Thyroid gland (tissue), 4 donors: Measurements from ENCODE around the gene PCDH1. TPM values are rescaled to one million over a fixed set of nuclear protein-coding genes. Genes with fewer than 3 reads are reported as not detected.
A peak's percentile ranks its signal among the peaks of the same experiment; 100 is the strongest.

Experiments used
- DNase-seq, 2 donors: peaks; one replicate each; pipeline ENCODE4 v3.0.0-alpha.2; 2019
- H3K27ac ChIP-seq, 3 donors: fragments of 200-600 bp; sonication (generic); 1 replicate in 2 of 3; 2 replicates in 1 of 3; pipeline ENCODE4 v1.5.1; 2016 to 2019; ENCODE audit warnings: mild to moderate bottlenecking in 1 of 3, moderate library complexity in 1 of 3
- H3K27me3 ChIP-seq: fragments of 200-600 bp; sonication (generic); one replicate; pipeline ENCODE4 v1.5.1; 2019
- H3K36me3 ChIP-seq, 2 donors: fragments of 200-600 bp; sonication (generic); one replicate each; pipeline ENCODE4 v1.5.1; 2016 to 2019
- H3K4me1 ChIP-seq, 2 donors: fragments of 200-600 bp; sonication (generic); one replicate each; pipeline ENCODE4 v1.5.1; 2017 to 2019
- H3K4me3 ChIP-seq, 3 donors: fragments of 200-600 bp; sonication (generic); replicated peaks in 1 of 3; 1 replicate in 2 of 3; 2 replicates in 1 of 3; pipeline ENCODE4 v1.5.1; 2016; ENCODE audit warnings: mild to moderate bottlenecking in 1 of 3
- H3K9me3 ChIP-seq: fragments of 200-600 bp; sonication (generic); one replicate; pipeline ENCODE4 v1.5.1; 2017
- CTCF ChIP-seq, 6 experiments: fragments of 200-600 bp in 3 of 6; fragments of 450-650 bp in 3 of 6; sonication (generic) in 3 of 6; IDR thresholded peaks; one replicate each; pipeline ENCODE4 v1.5.1; 2016 to 2019; ENCODE audit warnings: antibody characterized with exemption in 6 of 6, mild to moderate bottlenecking in 2 of 6, inconsistent platforms in 1 of 6, moderate library complexity in 1 of 6
- POLR2A ChIP-seq, 2 donors: fragments of 450-650 bp; IDR thresholded peaks; one replicate each; pipeline ENCODE4 v1.6.1; 2017; ENCODE audit warnings: antibody characterized with exemption in 2 of 2, mild to moderate bottlenecking in 2 of 2, moderate library complexity in 1 of 2
- WGBS, 2 donors: methylation state at CpG; one replicate each; pipeline ENCODE4 v1.1.5; 2017; 5-methylcytosine and 5-hydroxymethylcytosine counted together
- intact Hi-C: fragments of 100-400 bp; cut with DNase I; formaldehyde crosslinking; loops from one replicate; pipeline ENCODE4 v1.15.1; 2023
- total RNA-seq, 4 donors: library from RNA; depleted of rRNA; stranded (reverse); fragments of >200 nt; gene quantifications; one replicate each; pipeline ENCODE4 v1.2.3, GENCODE V29; 2016

PCDH1 gene
- total RNA-seq, 4 donors from 2014 or later: 23.4 to 76.2 (median 37.5) TPM

DNA sequence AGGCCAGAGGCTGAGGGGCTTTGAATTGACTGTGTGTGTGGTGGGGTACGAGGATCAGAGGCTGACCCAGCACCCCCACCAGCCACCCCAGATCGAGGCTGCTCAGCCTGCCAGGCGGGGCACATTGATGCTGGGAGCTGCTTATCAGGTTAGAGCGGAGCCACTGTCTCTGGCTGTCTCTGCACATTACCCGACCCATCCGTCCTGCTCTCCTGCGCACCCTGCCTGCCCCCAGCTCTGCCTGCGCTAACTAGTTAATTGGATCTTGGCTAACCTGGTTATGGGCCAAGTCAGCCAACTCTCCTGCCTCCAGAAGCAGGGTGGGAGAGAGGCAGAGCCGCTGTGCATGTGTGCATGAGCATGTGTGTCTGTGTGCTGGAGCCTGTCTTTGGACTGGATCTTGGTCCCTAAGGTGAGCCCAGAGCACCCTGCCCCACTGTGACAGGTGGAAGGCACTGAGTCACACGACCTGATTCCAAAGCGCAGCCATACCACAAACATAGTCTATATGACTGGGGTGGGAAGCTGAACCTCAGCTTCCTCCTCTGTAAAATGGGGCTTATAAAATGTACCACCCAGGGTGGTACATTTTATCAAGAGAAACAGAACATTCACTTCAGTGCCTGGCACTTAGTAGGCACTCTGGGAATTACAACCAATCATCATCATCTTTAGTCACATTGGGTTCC is 39.7 kb downstream of the PCDH1 start:
- DNase-seq: no peak
- Histone ChIP-seq H3K27me3 (no peaks in the 10 kb centered on the region), H3K36me3 (no peaks in the 10 kb centered on the region), H3K4me3 (no peak overlapping the region), H3K27ac (no peak overlapping the region), H3K9me3 (no peaks in the 10 kb centered on the region), H3K4me1 (peaks cover 23 to 44% of the 10 kb centered on the region in 2 donors)
- 74 to 79% methylated on average over 4 to 8 of the region's 11 CpGs for WGBS, 2 donors
- intact Hi-C loops: no loop called here
- TF ChIP-seq CTCF (IDR thresholded peaks at IDR 0.05) (no peak), POLR2A (IDR thresholded peaks at IDR 0.05) (no peak)

DNA sequence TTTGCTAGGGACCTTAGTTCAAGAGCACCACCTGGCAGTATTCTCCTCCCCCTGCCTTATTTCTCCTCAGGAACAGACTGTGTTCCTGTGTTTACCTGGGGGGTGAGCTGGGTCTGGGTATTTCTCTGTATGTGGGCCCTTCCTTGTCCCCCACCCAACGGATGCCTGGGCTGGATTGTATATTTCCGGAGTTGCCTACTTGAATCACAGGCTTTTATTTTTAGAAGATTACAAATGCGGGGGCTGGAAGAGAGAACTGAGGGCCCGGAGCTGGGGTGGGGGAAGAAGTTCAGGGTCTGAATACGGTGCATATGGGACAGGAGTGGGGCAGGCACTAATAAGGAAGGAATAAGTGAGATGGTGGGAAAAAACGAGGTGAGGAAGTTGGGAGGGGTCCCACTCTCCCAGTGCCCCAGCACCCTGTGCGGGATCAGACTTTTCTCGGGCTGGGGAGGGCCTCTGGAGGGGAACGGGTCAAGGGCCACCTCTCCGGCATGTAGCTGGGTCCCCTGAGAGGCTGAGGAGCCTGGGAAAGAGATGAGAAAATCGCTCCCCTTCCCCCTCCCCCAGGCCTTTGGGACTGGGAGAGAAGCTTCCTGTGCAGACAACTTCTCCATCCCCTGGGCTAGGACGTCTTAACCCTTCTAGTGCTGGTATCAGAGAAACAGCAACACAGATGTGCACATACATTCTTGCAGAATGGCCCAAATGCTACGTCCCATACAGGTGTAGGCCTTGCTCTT is 42.1 kb downstream of the PCDH1 start:
- Histone ChIP-seq H3K9me3 (no peaks in the 10 kb centered on the region), H3K36me3 (no peaks in the 10 kb centered on the region), H3K27ac (peak overlapping the region in 2 of 3 donors; percentile 12 to 15), H3K27me3 (no peaks in the 10 kb centered on the region), H3K4me1 (peaks cover 2 to 20% of the 10 kb centered on the region in 2 donors), H3K4me3 (no peak overlapping the region)
- 49 to 52% methylated on average over 11 to 13 of the region's 13 CpGs for WGBS, 2 donors
- no peak for DNase-seq
- TF ChIP-seq CTCF (IDR thresholded peaks at IDR 0.05): no peak
- no peak for TF ChIP-seq POLR2A (IDR thresholded peaks at IDR 0.05)
- intact Hi-C loops: no loop called here

- no peak for DNase-seq
- intact Hi-C loops: no loop called here
- H3K4me3 ChIP-seq: no peak overlapping the region
- no peaks in the 10 kb centered on the region for H3K27me3 ChIP-seq
- WGBS, 2 donors: 43 to 46% methylated on average over 2 of the region's 2 CpGs
- no peaks in the 10 kb centered on the region for H3K9me3 ChIP-seq
- H3K36me3 ChIP-seq: no peaks in the 10 kb centered on the region
- H3K27ac ChIP-seq: no peak overlapping the region
- no peak for TF ChIP-seq POLR2A (IDR thresholded peaks at IDR 0.05)
- TF ChIP-seq CTCF (IDR thresholded peaks at IDR 0.05): no peak
- H3K4me1 ChIP-seq: peaks cover 0 to 15% of the 10 kb centered on the region in 2 donors
Measured at GRCh38 chr5:141834331-141834730, 43.9 kb downstream of the PCDH1 start.

- no peak for DNase-seq
- intact Hi-C loops: no loop called here
- no peaks in the 10 kb centered on the region for H3K36me3 ChIP-seq
- no peaks in the 10 kb centered on the region for H3K9me3 ChIP-seq
- H3K4me3 ChIP-seq: no peak overlapping the region
- WGBS, 2 donors: 84 to 92% methylated on average over 4 of the region's 4 CpGs
- H3K4me1 ChIP-seq: peaks cover 0 to 15% of the 10 kb centered on the region in 2 donors
- TF ChIP-seq POLR2A (IDR thresholded peaks at IDR 0.05) (no peak), CTCF (IDR thresholded peaks at IDR 0.05) (no peak)
- no peaks in the 10 kb centered on the region for H3K27me3 ChIP-seq
- no peak overlapping the region for H3K27ac ChIP-seq
Measured at GRCh38 chr5:141832131-141832530, 46.1 kb downstream of the PCDH1 start.

- no peaks in the 10 kb centered on the region for H3K36me3 ChIP-seq
- H3K27me3 ChIP-seq: no peaks in the 10 kb centered on the region
- no peaks in the 10 kb centered on the region for H3K4me1 ChIP-seq
- H3K4me3 ChIP-seq: no peak overlapping the region
- no peak for DNase-seq
- no peaks in the 10 kb centered on the region for H3K9me3 ChIP-seq
- H3K27ac ChIP-seq: no peak overlapping the region
- no peak for TF ChIP-seq POLR2A (IDR thresholded peaks at IDR 0.05)
- TF ChIP-seq CTCF (IDR thresholded peaks at IDR 0.05): no peak
- WGBS, 2 donors: 71 to 73% methylated on average over 4 of the region's 4 CpGs
- intact Hi-C loops: no loop called here
Measured at GRCh38 chr5:141828162-141828561, 50.0 kb downstream of the PCDH1 start.
